AG04450 (cell line): ENCODE results near the gene ARHGAP32. TPM values are rescaled to one million over a fixed set of nuclear protein-coding genes. Genes with fewer than 3 reads are reported as not detected.
A peak's percentile ranks its signal among the peaks of the same experiment; 100 is the strongest.
"Not testable (repeated sequence)": the region's sequence is repeated elsewhere in the genome, so short reads cannot be mapped to it uniquely, and the experiment has no call there.

ENCODE experiments used
- CTCF ChIA-PET: fragments of 300-600, 350-600 bp; formaldehyde crosslinking; extraction: SDS; loops from one replicate; lab custom pipeline; 2022; ENCODE audit warnings: antibody characterized with exemption, inconsistent platforms; lab: Charles Lee
- POLR2A ChIA-PET: fragments of 350-600 bp; formaldehyde crosslinking; extraction: SDS; loops from one replicate; lab custom pipeline; 2021; ENCODE audit warnings: antibody characterized with exemption, inconsistent platforms; lab: Yijun Ruan, JAX
- DNase-seq: peaks from one replicate; pipeline ENCODE4 v3.0.0-alpha.2; 2011; ENCODE audit warnings: low read depth, low spot score
- H3K27ac ChIP-seq: one replicate; pipeline ENCODE4 v1.5.1; 2012; ENCODE audit warnings: low read depth, low read length, control low read depth
- H3K27me3 ChIP-seq: one replicate; pipeline ENCODE4 v1.6.0; 2012; ENCODE audit warnings: low read length; ENCODE audit not compliant: control insufficient read depth, insufficient read depth
- H3K4me3 ChIP-seq: 2 replicates; pipeline ENCODE4 v1.5.1; 2011; ENCODE audit warnings: mild to moderate bottlenecking, low read depth, low read length, control low read depth
- H3K9me3 ChIP-seq: 2 replicates; pipeline ENCODE4 v1.5.1; 2012; ENCODE audit warnings: low read length; ENCODE audit not compliant: control insufficient read depth, insufficient read depth
- polyA plus RNA-seq: library from polyadenylated mRNA; depleted of rRNA; stranded (reverse); fragments of >200 nt; gene quantifications from 2 replicates; pipeline ENCODE4 v1.2.3, GENCODE V29; 2011
- TF ChIP-seq, protein P1 (sequence below): IDR thresholded peaks from 2 replicates; pipeline ENCODE4 v1.5.1; 2011; ENCODE audit warnings: low read depth, low read length, control low read depth, inconsistent platforms

Gene ARHGAP32
- polyA plus RNA-seq, 1 experiment, result 7.5 TPM

- CTCF ChIA-PET, result no interaction called here
- Histone ChIP-seq H3K4me3 (peak overlapping the region; percentile 18; the same call in 1 of the 2 replicates), H3K27me3 (no peaks in the 10 kb centered on the region), H3K9me3 (no peaks in the 10 kb centered on the region; the same call in 1 of the 2 replicates), H3K27ac (peak overlapping the region; percentile 70)
- TF ChIP-seq, protein P1, sequence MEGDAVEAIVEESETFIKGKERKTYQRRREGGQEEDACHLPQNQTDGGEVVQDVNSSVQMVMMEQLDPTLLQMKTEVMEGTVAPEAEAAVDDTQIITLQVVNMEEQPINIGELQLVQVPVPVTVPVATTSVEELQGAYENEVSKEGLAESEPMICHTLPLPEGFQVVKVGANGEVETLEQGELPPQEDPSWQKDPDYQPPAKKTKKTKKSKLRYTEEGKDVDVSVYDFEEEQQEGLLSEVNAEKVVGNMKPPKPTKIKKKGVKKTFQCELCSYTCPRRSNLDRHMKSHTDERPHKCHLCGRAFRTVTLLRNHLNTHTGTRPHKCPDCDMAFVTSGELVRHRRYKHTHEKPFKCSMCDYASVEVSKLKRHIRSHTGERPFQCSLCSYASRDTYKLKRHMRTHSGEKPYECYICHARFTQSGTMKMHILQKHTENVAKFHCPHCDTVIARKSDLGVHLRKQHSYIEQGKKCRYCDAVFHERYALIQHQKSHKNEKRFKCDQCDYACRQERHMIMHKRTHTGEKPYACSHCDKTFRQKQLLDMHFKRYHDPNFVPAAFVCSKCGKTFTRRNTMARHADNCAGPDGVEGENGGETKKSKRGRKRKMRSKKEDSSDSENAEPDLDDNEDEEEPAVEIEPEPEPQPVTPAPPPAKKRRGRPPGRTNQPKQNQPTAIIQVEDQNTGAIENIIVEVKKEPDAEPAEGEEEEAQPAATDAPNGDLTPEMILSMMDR, result no peak
- peak; percentile 93 for DNase-seq
- POLR2A ChIA-PET, result no interaction called here
Observed at GRCh38 chr11:129143335-129143734, 48.8 kb downstream of the ARHGAP32 start.

DNA sequence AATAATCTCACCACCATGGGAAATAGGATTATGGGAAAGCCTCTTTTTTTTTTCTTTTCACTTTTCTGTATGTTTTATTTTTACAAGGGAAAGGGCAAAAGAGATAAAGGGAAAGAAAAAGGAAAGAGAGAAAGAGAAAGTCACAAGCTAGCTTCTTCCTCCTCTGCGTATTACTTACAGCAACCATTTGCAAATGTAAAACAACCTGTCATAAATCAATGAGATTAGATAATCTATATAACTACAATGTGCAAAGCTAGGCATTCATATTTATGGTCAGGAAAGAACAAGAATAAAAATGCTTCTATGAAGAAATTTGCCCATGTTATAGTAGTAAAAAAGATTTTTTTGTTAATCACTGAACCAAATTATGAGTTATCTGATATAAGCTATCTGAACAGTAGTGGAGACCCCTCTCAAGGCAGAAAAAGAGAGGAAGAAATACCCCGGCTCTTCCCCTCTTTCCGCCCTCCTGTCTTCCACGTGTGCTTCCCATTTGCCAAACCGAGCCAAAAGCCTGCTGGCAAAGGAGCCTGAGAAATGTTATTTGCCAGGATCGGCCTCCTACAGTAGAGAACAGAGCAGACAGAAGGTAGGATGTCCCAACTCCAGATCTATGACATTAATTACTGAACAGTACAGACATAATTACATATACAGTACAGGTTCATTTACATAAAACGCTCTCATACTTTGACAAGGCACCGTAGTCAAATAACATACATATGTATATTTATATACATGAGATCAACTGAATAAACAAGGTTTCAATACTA is 50.2 kb downstream of the ARHGAP32 start:
- TF ChIP-seq, protein P1, result no peak
- Histone ChIP-seq H3K9me3 (no peaks in the 10 kb centered on the region), H3K27me3 (no peaks in the 10 kb centered on the region), H3K4me3 (no peak overlapping the region), H3K27ac (no peak overlapping the region)
- ChIA-PET CTCF (interaction anchor here (1.1 kb wide), 1 partner anchor 186 kb away, joined by 3 read pairs; no protein-coding TSS in a partner anchor), POLR2A (no interaction called here)
- DNase-seq, result no peak

DNA sequence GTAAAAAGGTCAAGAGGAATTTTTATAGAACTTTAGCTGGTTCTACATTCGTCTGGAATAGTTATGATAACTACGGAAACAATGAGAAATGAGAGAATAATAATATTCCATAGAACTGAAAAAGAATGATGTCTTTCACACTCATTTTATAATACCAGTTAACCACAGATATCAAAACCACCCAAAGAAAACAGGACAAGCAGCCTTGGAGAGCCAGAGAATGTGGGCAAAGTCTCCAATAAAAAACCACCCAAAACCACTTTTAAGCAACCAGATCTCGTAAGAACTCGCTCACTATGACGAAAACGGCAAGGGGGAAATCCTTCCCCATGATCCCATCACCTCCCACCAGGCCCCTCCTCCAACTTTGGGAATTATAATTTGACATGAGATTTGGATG is 60.8 kb downstream of the ARHGAP32 start:
- no peak for DNase-seq
- H3K27ac ChIP-seq, result no peak overlapping the region

DNA sequence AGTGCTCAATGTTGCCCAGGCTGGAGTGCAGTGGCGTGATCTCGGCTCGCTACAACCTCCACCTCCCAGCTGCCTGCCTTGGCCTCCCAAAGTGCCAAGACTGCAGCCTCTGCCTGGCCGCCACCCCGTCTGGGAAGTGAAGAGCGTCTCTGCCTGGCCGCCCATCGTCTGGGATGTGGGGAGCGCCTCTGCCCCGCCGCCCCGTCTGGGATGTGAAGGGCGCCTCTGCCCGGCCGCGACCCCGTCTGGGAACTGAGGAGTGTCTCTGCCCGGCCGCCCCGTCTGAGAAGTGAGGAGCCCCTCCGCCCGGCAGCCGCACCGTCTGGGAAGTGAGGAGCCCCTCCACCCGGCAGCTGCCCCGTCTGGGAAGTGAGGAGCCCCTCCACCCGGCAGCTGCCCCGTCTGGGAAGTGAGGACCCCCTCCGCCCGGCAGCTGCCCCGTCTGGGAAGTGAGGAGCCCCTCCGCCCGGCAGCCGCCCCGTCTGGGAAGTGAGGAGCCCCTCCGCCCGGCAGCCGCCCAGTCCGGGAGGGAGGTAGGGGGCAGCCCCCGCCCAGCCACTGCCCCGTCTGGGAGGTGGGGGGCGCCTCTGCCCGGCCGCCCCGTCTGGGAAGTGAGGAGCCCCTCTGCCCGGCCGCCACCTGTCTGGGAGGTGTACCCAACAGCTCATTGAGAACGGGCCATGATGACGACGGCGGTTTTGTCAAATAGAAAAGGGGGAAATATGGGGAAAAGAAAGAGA is 63.1 kb downstream of the ARHGAP32 start:
- DNase-seq, POLR2A ChIA-PET, H3K4me3 ChIP-seq, H3K27me3 ChIP-seq, H3K27ac ChIP-seq, H3K9me3 ChIP-seq: not testable (repeated sequence)
- CTCF ChIA-PET, result interaction anchor here (1.4 to 2.3 kb wide), 2 partner anchors 11 to 202 kb away, joined by 4 to 10 read pairs; no protein-coding TSS in a partner anchor

More for the DNA sequence above, 60.8 kb downstream of the ARHGAP32 start:
- Histone ChIP-seq H3K27me3 (no peaks in the 10 kb centered on the region), H3K9me3 (peaks cover 4% of the 10 kb centered on the region; the same call in 1 of the 2 replicates), H3K4me3 (no peak overlapping the region)
- TF ChIP-seq, protein P1, result no peak
- CTCF ChIA-PET, result interaction anchor here (0.7 to 2.3 kb wide), 2 partner anchors 16 to 200 kb away, joined by 3 to 10 read pairs; no protein-coding TSS in a partner anchor
- POLR2A ChIA-PET, result no interaction called here

- TF ChIP-seq, protein P1, result no peak
- DNase-seq, result no peak
- Histone ChIP-seq H3K27ac (no peak overlapping the region), H3K27me3 (no peaks in the 10 kb centered on the region), H3K9me3 (no peaks in the 10 kb centered on the region), H3K4me3 (no peak overlapping the region)
- CTCF ChIA-PET, result interaction anchor here (0.9 to 2.6 kb wide), 8 partner anchors 8 to 631 kb away, joined by 3 to 116 read pairs (median 4); no protein-coding TSS in a partner anchor
- POLR2A ChIA-PET, result no interaction called here
Observed at GRCh38 chr11:129119036-129119435, 73.1 kb downstream of the ARHGAP32 start.
